GM19395 (cell line): ENCODE data around the gene OSBPL6.

Source experiments
- ATAC-seq: cut with Tn5 transposase; IDR thresholded peaks from one replicate; pipeline ENCODE4 v1.9.1; 2021; ENCODE audit warnings: mild to moderate bottlenecking, moderate library complexity; ENCODE audit not compliant: unreplicated experiment

Gene OSBPL6

GRCh38 chr2:178269438-178270224, 75.3 kb downstream of the OSBPL6 start:
- no peak for ATAC-seq

DNA sequence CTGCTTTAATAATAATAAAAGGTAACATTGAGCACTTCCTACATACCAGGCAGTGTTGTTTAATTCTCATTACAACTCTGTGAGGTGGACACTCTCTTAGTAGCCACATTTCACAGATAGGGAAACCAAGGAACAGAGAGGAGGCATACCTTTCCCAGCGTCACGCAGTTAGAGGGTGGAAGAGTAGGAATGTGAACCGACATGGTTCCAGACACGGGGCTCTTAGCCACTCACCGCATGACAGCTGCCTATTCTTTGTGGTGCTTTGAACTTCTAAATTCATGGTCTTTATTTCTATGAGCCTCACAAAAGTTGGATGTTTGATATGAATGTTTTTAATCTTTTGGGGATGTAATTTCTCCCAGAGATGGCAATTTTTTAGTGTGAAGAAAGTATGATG, 76.0 kb downstream of the OSBPL6 start:
- ATAC-seq, result no peak

- no peak for ATAC-seq
These were observed 76.8 kb downstream of the OSBPL6 start for GRCh38 chr2:178271094-178271493.

GRCh38 chr2:178271629-178272333, 77.5 kb downstream of the OSBPL6 start:
- ATAC-seq, result no peak

- no peak for ATAC-seq
These were observed 79.6 kb downstream of the OSBPL6 start for GRCh38 chr2:178273787-178274360.

DNA sequence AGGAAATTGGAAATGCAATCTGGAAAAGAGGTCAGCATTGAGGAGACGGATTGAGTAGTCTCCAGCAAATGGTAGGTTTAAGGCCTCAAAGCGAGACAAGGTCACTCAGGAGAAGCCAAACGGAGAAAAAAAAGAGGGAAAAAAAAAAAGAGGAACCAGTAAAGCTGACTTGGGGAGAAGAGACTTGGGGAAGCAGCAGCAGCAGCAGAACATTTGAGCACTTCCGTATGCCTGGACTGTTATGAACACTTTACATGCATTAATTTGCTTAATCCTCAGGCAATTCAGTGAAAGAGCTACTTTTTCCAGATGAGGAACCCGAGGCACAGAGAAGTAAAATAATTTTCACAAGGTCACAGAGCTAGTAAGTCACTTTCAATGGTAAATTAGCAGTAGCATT, 81.3 kb downstream of the OSBPL6 start:
- no peak for ATAC-seq

DNA sequence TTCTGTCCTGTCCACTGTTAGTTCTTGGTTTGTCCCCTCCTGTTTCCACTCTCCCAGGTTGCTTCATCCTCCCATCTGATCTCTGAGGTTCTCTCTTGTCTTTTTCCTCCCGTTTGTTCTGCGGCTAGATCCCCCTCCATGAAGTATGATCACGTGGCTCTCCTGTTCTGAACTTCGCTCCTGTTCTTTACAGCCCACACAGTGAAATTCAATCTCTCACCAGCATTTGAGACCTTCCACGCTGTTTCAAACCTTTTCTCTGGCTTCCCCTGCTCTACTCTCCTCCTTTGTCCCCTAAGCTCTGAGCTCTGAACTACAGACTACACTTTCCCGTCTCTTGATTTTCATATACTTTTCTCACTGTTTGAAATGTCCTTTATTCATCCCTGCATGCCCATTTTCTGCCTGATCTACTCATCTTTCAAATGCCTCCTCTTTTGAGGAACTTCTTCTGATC, 83.5 kb downstream of the OSBPL6 start:
- no peak for ATAC-seq

- no peak for ATAC-seq
These were observed 84.8 kb downstream of the OSBPL6 start for GRCh38 chr2:178279142-178279541.

DNA sequence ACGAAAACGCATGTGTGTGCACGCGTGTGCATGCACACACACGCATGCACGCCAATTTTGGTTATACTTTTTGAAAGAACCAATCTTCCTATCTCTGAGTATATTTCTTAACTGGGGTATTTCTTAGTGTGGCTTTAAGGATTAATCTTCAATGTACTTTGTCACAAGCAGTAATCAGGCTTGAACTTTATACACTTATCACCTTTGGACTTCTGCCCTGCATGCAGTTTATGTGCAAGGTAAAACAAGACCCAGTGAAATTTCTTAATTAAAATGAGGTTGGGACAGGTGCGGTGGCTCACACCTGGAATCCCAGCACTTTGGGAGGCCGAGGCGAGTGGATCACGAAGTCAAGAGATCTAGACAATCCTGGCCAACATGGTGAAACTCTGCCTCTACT, 85.3 kb downstream of the OSBPL6 start:
- no peak for ATAC-seq

- peak; percentile 88 for ATAC-seq
These were observed 86.0 kb downstream of the OSBPL6 start for GRCh38 chr2:178280244-178280852.

DNA sequence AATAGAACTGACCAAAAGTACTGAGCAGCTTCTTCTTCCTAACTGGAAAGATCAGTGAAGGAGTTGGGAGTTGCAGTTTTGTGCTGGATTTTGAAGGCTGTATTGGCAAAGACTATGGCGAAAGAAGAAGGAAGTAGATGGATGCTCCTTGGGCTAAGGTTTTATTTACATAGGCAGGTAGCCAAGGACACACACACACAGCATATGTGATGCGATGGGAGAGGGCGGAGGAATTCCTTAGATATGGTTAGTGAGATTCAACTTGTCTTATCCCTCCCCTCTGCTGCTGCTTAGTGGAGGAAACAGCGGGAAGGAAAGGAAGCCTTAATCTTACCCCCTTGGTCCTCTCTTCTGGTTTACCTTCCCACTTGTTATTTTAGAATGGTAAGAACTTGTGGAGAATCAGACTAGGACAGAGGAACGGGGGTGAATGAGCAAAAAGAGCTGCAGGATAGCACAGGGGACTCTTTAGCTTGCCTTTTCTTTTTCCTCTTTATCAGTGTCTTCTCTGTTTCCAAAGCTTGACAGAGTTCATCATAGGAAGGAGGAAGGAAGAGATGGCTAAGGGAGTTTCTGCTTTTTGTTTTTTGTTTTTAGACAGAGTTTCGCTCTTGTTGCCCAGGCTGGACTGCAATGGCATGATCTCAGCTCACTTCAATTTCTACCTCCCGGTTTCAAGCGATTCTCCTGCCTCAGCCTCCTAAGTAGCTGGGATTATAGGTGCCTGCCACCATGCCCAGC, 87.9 kb downstream of the OSBPL6 start:
- no peak for ATAC-seq

DNA sequence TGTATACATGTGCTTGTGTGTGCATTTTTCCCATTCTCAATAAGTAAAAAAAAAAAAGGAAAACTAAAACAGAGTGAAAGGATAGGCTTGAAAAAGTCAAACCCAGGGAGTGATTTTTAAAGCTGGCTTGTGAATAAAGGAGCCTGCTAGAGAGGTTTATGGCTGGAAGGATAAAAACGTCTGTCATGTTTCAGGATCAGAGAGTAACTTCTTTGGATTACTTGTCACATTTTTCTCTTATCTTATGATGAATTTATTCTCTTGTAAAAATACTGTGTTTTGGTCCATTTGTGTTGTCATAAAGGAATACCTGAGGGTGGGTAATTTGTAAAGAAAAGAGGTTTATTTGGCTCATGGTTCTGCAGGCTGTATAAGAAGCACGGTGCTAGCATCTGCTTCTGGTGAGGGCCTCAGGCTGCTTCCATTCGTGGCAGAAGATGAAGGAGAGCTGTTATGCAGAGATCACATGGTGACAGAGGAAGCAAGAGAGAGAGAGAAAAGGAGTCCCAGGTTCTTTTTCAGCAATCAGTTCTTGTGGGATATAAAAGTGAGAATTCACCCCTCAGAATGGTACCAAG, 89.1 kb downstream of the OSBPL6 start:
- ATAC-seq, result no peak

- no peak for ATAC-seq
These were observed 90.4 kb downstream of the OSBPL6 start for GRCh38 chr2:178284613-178285286.

GRCh38 chr2:178285287-178285615, 90.9 kb downstream of the OSBPL6 start:
- ATAC-seq, result no peak

DNA sequence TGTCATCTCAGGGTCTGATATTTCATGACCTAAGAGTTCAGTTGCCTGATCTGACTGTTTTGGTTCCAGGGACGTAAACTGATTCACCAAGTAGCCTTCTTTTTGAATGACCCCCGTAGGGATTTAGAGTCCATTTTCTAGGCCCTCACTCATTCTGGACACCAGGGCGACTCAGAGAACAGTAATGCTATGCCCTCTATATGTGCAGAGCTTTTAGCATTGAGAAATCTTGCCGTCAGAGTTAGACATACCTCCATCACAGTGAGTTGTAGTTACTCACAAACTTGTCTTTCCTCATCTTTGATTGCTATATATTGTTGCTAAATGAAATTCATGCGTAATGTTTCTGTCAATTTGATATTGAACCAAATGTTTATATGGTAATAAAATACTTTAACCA, 92.3 kb downstream of the OSBPL6 start:
- ATAC-seq, result no peak

- no peak for ATAC-seq
These were observed 93.5 kb downstream of the OSBPL6 start for GRCh38 chr2:178287652-178288344.

DNA sequence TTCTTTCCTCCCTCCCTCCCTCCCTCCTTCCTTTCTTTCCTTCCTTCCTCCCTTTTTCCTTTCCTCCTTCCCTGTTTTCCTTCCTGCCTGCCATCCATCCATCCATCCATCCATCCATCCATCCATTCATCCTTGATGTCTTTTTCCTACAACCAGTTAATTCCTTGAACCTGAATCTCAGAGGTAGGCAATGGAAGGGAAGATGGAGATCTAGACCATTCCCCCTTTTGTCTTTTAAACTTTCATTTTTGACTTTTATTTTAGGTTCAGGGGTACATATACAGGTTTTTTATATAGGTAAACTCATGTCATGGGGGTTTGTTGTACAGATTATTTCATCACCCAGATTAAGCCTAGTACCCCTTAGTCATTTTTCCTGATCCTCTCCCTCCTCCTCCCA, 97.4 kb downstream of the OSBPL6 start:
- ATAC-seq, result no peak

DNA sequence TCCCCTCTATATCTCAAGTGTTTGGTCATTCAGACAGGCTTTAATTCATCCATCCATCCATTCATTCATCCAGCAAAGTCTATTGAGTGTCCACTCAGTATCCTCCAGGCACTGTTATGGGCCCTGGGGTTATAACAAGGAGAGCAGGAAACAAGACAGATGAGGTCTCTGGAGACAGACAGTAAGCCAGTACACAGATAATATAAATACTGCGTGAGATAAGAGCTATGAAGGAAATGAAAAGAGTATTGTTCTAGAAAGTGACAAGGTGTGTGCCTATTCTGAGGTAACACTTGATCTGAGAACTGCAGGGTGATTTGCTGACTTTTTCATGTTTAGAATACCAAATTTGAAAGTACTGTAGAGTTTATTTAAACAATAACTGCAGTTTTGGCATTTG, 98.3 kb downstream of the OSBPL6 start:
- ATAC-seq, result no peak

DNA sequence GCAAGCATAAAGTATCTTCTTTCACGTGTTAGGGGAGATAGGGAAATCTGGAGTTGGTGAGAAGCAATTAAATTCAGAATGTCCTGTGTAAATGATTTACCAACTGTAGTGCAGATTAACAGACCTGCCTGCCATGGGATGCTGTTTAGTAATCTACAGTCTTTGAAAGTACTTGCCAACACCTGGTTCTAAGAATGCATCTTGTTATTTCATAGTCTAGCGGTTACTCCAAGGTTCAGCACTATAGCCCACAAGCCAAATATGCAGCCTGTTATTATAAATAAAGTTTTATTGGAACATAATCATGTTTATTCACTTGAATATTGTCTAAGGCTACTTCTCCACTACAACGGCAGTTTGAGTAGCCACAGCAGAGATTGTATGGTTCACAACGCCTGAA, 100.8 kb downstream of the OSBPL6 start:
- ATAC-seq, result no peak

DNA sequence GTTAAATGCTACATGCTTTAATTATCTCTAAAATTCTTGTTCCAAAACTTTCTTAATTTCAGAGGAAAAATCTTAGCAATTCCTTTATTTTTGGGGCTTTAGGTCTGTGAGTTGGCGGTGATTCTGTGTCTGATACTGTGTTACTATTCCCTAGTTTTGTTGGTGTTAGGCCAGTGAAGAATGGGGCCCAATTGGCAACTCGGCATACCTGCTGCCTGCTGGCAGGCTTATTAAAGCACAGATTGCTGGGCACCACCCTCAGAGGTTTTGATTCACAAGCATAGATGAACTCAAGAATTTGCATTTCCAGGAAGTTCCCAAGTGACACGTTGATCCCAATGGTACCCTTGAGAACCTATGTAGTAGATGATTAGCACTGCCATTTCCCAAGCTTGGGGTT, 101.6 kb downstream of the OSBPL6 start:
- no peak for ATAC-seq
